OCI-LY7 (cell line): ENCODE data around the gene MPRIP.

ENCODE experiments used
- CTCF ChIP-seq: fragments of 200-600 bp; sonication (generic); conservative IDR thresholded peaks from 2 replicates; pipeline ENCODE4 v1.5.1; 2014; ENCODE audit warnings: mild to moderate bottlenecking, antibody characterized with exemption, low read length, moderate library complexity, mixed read lengths
- EZH2phosphoT487 ChIP-seq: fragments of 200-600 bp; sonication (generic); IDR thresholded peaks from 2 replicates; pipeline ENCODE4 v1.6.1; 2018; ENCODE audit warnings: low read depth, borderline replicate concordance, mild to moderate bottlenecking, mixed run types, antibody characterized with exemption, low read length, moderate library complexity, mixed read lengths

DNA sequence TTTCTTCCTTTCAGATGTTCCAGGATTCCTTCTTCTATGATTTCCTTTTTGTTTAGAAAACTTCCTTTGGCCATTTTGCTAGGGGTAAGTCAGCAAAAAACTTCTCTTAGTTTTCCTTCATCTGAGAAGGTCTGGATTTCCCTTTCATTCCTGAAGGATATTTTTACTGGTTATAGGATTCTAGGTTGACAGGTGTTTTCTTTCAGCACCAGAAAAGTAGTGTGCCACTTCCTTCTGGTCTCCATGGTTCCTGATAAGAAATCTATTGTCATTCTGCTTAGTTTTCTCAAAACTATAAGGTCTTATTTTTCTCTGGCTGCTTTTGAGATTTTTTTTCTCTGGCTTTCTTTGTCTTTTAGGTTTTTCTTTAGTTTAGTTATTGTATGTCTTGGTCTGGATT lies 27.6 kb downstream of the MPRIP start:
- no peak for TF ChIP-seq CTCF
- TF ChIP-seq EZH2phosphoT487, result no peak
